A673 (cell line): Measurements from ENCODE around the gene IFT52. TPM values are rescaled to one million over a fixed set of nuclear protein-coding genes. Genes with fewer than 3 reads are reported as not detected.
A peak's percentile ranks its signal among the peaks of the same experiment; 100 is the strongest.

Experiments used
- BruUV-seq: library from RNA; stranded (reverse); fragments of 400-500 nt; replicated peaks from 2 replicates; lab custom pipeline; 2021; lab: Mats Ljungman, UMichigan
- CTCF ChIA-PET: fragments of 300-600 bp; sonication (Branson Sonifier 250); formaldehyde crosslinking; loops from one replicate; lab custom pipeline; 2022; ENCODE audit warnings: antibody characterized with exemption; lab: Charles Lee
- POLR2A ChIA-PET: fragments of 300-600 bp; sonication (Branson Sonifier 250); formaldehyde crosslinking; loops from one replicate; lab custom pipeline; 2022; ENCODE audit warnings: antibody characterized with exemption; ENCODE audit not compliant: low non-redundant PET; lab: Charles Lee
- DNase-seq: peaks from one replicate; pipeline ENCODE4 v3.0.0-alpha.2; 2015; ENCODE audit warnings: low spot score
- H3K27ac ChIP-seq: fragments of 200-600 bp; sonication (generic); 2 replicates; pipeline ENCODE4 v1.5.1; 2016; ENCODE audit warnings: mixed run types, low read depth, mild to moderate bottlenecking, mixed read lengths, antibody characterized with exemption, low read length; ENCODE audit not compliant: poor library complexity, severe bottlenecking
- H3K27me3 ChIP-seq: fragments of 200-600 bp; sonication (generic); replicated peaks from 2 replicates; pipeline ENCODE4 v1.6.1; 2017; ENCODE audit warnings: mixed run types, low read depth, mild to moderate bottlenecking, mixed read lengths, antibody characterized with exemption, low read length; ENCODE audit not compliant: insufficient read depth, poor library complexity
- H3K36me3 ChIP-seq: fragments of 200-600 bp; sonication (generic); 2 replicates; pipeline ENCODE4 v1.6.1; 2016; ENCODE audit warnings: mixed run types, mild to moderate bottlenecking, mixed read lengths, antibody characterized with exemption, low read length; ENCODE audit not compliant: insufficient read depth, poor library complexity, severe bottlenecking
- H3K4me1 ChIP-seq: fragments of 200-600 bp; sonication (generic); 2 replicates; pipeline ENCODE4 v1.6.1; 2017; ENCODE audit warnings: mixed run types, mild to moderate bottlenecking, mixed read lengths, antibody characterized with exemption, low read length; ENCODE audit not compliant: insufficient read depth, poor library complexity, severe bottlenecking
- H3K4me3 ChIP-seq: fragments of 200-600 bp; sonication (generic); 2 replicates; pipeline ENCODE4 v1.5.1; 2016; ENCODE audit warnings: low read depth, mixed run types, mild to moderate bottlenecking, mixed read lengths, low read length; ENCODE audit not compliant: poor library complexity, severe bottlenecking
- H3K9me3 ChIP-seq: fragments of 200-600 bp; sonication (generic); 2 replicates; pipeline ENCODE4 v1.6.1; 2016; ENCODE audit warnings: mixed run types, low read depth, mild to moderate bottlenecking, mixed read lengths, antibody characterized with exemption, low read length; ENCODE audit not compliant: poor library complexity, severe bottlenecking
- EZH2 ChIP-seq: fragments of 200-600 bp; sonication (generic); IDR thresholded peaks from 2 replicates; pipeline ENCODE4 v1.6.1; 2017; ENCODE audit warnings: borderline replicate concordance, low read depth, mild to moderate bottlenecking, mixed read lengths, antibody characterized with exemption, low read length; ENCODE audit not compliant: poor library complexity, severe bottlenecking
- intact Hi-C: fragments of 100-400 bp; cut with micrococcal nuclease; formaldehyde crosslinking; loops from one replicate; pipeline ENCODE4 v1.10.0; 2022; ENCODE audit not compliant: unreplicated experiment
- total RNA-seq: library from RNA; stranded (reverse); gene quantifications from 2 replicates; pipeline ENCODE4 v1.2.3, GENCODE V29; 2021
- TF ChIP-seq, protein P1 (sequence below): fragments of 300-800, 200-600 bp; sonication (generic); conservative IDR thresholded peaks from 2 replicates; pipeline ENCODE4 v1.5.1; 2017; ENCODE audit warnings: low read depth, mild to moderate bottlenecking, antibody characterized with exemption, low read length, moderate library complexity, mixed read lengths

IFT52 gene
- total RNA-seq, 1 experiment from 2014 or later = 44.3 TPM

DNA sequence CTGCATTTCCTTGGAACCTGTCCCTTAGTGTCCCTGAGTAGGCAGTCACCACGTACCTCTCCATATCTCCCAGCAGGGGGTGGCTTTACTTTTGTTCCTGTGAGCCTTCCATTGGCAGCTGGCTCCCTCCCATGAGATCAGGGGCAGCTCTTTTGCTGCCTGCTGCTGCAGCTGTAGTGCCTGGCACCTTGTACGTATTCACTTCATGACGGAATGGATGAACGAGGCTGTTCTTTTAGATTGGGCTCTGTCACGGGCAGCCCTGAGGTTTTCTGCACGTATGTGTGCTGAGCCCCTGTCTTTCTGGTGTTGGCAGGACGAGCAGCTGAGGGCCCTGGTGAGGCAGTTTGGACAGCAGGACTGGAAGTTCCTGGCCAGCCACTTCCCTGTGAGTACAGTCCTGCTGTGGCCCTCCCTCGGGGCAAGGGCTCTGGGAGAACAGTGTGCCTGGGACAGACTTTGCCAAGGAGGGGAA lies 90.8 kb downstream of the IFT52 start:
- peaks cover 4% of the 10 kb centered on the region for H3K4me1 ChIP-seq
- no peaks in the 10 kb centered on the region for H3K27me3 ChIP-seq
- POLR2A ChIA-PET = interaction anchor here (0.5 to 0.6 kb wide), 2 partner anchors 92 to 224 kb away, joined by 3 read pairs; no protein-coding TSS in a partner anchor
- H3K27ac ChIP-seq = no peak overlapping the region
- DNase-seq = peak; percentile 51
- H3K9me3 ChIP-seq = no peaks in the 10 kb centered on the region
- H3K36me3 ChIP-seq = peaks cover 35% of the 10 kb centered on the region
- TF ChIP-seq EZH2 = no peak
- TF ChIP-seq, protein P1, sequence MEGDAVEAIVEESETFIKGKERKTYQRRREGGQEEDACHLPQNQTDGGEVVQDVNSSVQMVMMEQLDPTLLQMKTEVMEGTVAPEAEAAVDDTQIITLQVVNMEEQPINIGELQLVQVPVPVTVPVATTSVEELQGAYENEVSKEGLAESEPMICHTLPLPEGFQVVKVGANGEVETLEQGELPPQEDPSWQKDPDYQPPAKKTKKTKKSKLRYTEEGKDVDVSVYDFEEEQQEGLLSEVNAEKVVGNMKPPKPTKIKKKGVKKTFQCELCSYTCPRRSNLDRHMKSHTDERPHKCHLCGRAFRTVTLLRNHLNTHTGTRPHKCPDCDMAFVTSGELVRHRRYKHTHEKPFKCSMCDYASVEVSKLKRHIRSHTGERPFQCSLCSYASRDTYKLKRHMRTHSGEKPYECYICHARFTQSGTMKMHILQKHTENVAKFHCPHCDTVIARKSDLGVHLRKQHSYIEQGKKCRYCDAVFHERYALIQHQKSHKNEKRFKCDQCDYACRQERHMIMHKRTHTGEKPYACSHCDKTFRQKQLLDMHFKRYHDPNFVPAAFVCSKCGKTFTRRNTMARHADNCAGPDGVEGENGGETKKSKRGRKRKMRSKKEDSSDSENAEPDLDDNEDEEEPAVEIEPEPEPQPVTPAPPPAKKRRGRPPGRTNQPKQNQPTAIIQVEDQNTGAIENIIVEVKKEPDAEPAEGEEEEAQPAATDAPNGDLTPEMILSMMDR = no peak
- no TSS peak for BruUV-seq
- no peak overlapping the region for H3K4me3 ChIP-seq
- CTCF ChIA-PET = no interaction called here
- intact Hi-C loops = loop anchor here (10.0 kb wide), 1 partner anchor 147 kb away; no protein-coding TSS in a partner anchor

DNA sequence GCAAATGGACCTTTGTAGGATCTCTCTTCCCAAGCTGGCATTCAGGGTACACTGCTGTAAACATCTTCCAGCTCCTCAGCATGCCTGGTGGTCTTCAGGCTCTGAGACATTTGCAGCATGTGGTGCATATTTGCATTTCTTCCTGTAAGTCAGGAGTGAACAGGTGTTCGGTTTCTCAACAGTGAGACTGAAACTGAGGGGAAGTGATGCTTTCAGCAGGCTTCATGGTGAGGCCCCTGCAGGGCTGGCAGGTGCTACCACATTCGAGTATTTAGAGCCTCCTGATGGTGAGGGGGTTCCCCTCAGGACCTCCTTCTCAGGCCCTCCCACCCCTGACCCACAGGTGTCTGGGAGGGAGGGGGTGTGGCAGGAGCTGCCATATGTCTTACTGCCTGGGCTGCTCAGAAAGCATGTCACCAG lies 91.3 kb downstream of the IFT52 start:
- H3K27me3 ChIP-seq = no peaks in the 10 kb centered on the region
- H3K27ac ChIP-seq = no peak overlapping the region
- intact Hi-C loops = loop anchor here (10.0 kb wide), 1 partner anchor 147 kb away; no protein-coding TSS in a partner anchor
- CTCF ChIA-PET = no interaction called here
- H3K4me3 ChIP-seq = no peak overlapping the region
- no TSS peak for BruUV-seq
- POLR2A ChIA-PET = interaction anchor here (0.5 kb wide), 1 partner anchor 92 kb away, joined by 3 read pairs; no protein-coding TSS in a partner anchor
- H3K4me1 ChIP-seq = peaks cover 4% of the 10 kb centered on the region
- no peaks in the 10 kb centered on the region for H3K9me3 ChIP-seq
- DNase-seq = no peak
- peaks cover 36% of the 10 kb centered on the region for H3K36me3 ChIP-seq
- TF ChIP-seq EZH2 = no peak
- TF ChIP-seq, protein P1 = no peak

DNA sequence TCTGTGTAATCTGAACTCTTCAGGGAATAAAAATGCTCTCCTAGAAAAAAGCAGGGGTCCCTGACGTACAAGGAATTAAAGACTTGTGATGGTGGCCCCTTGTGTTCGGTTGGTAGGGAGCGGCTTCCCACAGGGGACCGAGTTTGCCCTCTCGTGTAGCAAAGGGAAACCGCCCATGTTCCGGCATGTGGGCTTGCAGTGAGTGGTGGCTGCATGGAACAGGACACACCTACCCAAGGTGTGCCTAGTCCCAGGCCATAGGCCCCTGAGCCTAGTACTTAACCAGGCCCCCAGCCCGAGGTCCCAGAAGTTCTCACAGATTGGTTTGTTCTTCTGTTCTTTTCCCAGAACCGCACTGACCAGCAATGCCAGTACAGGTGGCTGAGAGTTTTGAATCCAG lies 91.7 kb downstream of the IFT52 start:
- H3K36me3 ChIP-seq = peaks cover 37% of the 10 kb centered on the region
- H3K9me3 ChIP-seq = no peaks in the 10 kb centered on the region
- peaks cover 4% of the 10 kb centered on the region for H3K4me1 ChIP-seq
- H3K27ac ChIP-seq = no peak overlapping the region
- TF ChIP-seq, protein P1 = no peak
- TF ChIP-seq EZH2 = no peak
- CTCF ChIA-PET = no interaction called here
- H3K4me3 ChIP-seq = no peak overlapping the region
- POLR2A ChIA-PET = no interaction called here
- no TSS peak for BruUV-seq
- no peak for DNase-seq
- no peaks in the 10 kb centered on the region for H3K27me3 ChIP-seq
- intact Hi-C loops = loop anchor here (10.0 kb wide), 1 partner anchor 148 kb away; no protein-coding TSS in a partner anchor
